ENCODE data around the gene ARHGAP10.

- TF ChIP-seq CTCF (IDR thresholded peaks at IDR 0.05) (no peak), POLR2A (IDR thresholded peaks at IDR 0.05) (no peak), POLR2AphosphoS5 (IDR thresholded peaks at IDR 0.05) (no peak)
Observed at GRCh38 chr4:147753047-147753446, 21.2 kb downstream of the ARHGAP10 start.

All from prostate gland (tissue), 2 donors.